ENCODE measurements around the gene RNU4-1. TPM values are rescaled to one million over a fixed set of nuclear protein-coding genes. Genes with fewer than 3 reads are reported as not detected.

Gene RNU4-1
- total and polyA plus RNA-seq, 10 of the 15 experiments (the other 5 are each of a cell fraction or from before 2014, with no cell fraction given): under 0.01 to 15,332 (median 7.1) TPM; not detected in 3

GRCh38 chr12:120283318-120283717 lies 9.7 kb downstream of the RNU4-1 start (continued):
- no peak for TF ChIP-seq MYB (IDR thresholded peaks at IDR 0.05; ENCODE audit: borderline replicate concordance, low read depth, low read length)

GRCh38 chr12:120278137-120279069 lies 14.6 kb downstream of the RNU4-1 start:
- intact Hi-C loops (cut with micrococcal nuclease; ENCODE audit: unreplicated experiment): no loop called here
- no peaks in the 10 kb centered on the region for H3K9me3 ChIP-seq (replicated peaks; ENCODE audit: control insufficient read depth, insufficient read depth, low read length)
- 60% methylated on average over 48 of the region's 57 CpGs for WGBS (ENCODE audit: insufficient coverage, insufficient replicate concordance, low lambda C conversion rate, missing lambda C conversion rate)
- no peaks in the 10 kb centered on the region for H3K4me1 ChIP-seq (ENCODE audit: control insufficient read depth, insufficient read depth, low read length)
- no peaks in the 10 kb centered on the region for H3K79me2 ChIP-seq (ENCODE audit: control insufficient read depth, insufficient read depth, low read length)
- BruUV-seq (replicated peaks): no TSS peak
- no peak for FAIRE-seq
- ChIA-PET RAD21 (ENCODE audit: unreplicated experiment) (no interaction called here), SMC1A (ENCODE audit: uncharacterized antibody, unreplicated experiment) (no interaction called here), CTCF (no interaction called here), POLR2A (no interaction called here)
- ATAC-seq: no peak
- H3K27ac ChIP-seq (ENCODE audit: control insufficient read depth, insufficient read depth): no peak overlapping the region
- H3K4me2 ChIP-seq (ENCODE audit: control insufficient read depth, insufficient read depth): no peak overlapping the region
- H2AFZ ChIP-seq (ENCODE audit: control insufficient read depth, low read depth, low read length): no peak overlapping the region
- H4K20me1 ChIP-seq (ENCODE audit: control insufficient read depth, insufficient read depth): no peaks in the 10 kb centered on the region
- no peak overlapping the region for H3K4me3 ChIP-seq
- H3K27me3 ChIP-seq (replicated peaks in 1 of 2; ENCODE audit: control insufficient read depth in 2 of 2, insufficient read depth in 2 of 2, low read length in 1 of 2): no peaks in the 10 kb centered on the region
- no peak for DNase-seq (ENCODE audit: low read depth, low spot score)
- TF ChIP-seq CEBPB (IDR thresholded peaks at IDR 0.05; ENCODE audit: borderline replicate concordance in 1 of 2, low read depth in 2 of 2, low read length in 2 of 2): no peak
- TF ChIP-seq ZBED1 (IDR thresholded peaks at IDR 0.05; ENCODE audit: borderline replicate concordance): no peak
- TF ChIP-seq RCOR1 (conservative IDR thresholded peaks at IDR 0.05; ENCODE audit: low read depth, low read length): no peak
- no peak for TF ChIP-seq E2F4 (IDR thresholded peaks at IDR 0.05; ENCODE audit: low read depth, low read length)
- TF ChIP-seq JUND (IDR thresholded peaks at IDR 0.05; ENCODE audit: low read depth, low read length): no peak
- in situ Hi-C loops (cut with MboI): loop anchor here (10.0 kb wide), 1 partner anchor 54 kb away; no protein-coding TSS in a partner anchor
- H3K36me3 ChIP-seq (ENCODE audit: control insufficient read depth in 2 of 2, insufficient read depth in 2 of 2, low read length in 1 of 2): no peaks in the 10 kb centered on the region
- H3K9ac ChIP-seq (ENCODE audit: control insufficient read depth, insufficient read depth, low read length): no peak overlapping the region

Measured in GM12878 (cell line).